Right hindlimb (tissue), 1 donor: ENCODE results near the gene FFAR1.

Experiments
- DNase-seq: peaks from one replicate; pipeline ENCODE4 v3.0.0-alpha.2; 2018

Gene FFAR1

GRCh38 chr19:35395382-35396199, 47.9 kb downstream of the FFAR1 start:
- no peak for DNase-seq

- no peak for DNase-seq
Measured at GRCh38 chr19:35396240-35396885, 48.7 kb downstream of the FFAR1 start.

GRCh38 chr19:35397064-35397463, 49.4 kb downstream of the FFAR1 start:
- no peak for DNase-seq
